Gastroesophageal sphincter (tissue), 4 donors: ENCODE results near the gene SH2B3. TPM values are rescaled to one million over a fixed set of nuclear protein-coding genes. Genes with fewer than 3 reads are reported as not detected.

Experiments used
- ATAC-seq: fragments of 150-250 bp; one replicate; pipeline ENCODE4 v1.9.1; 2016; ENCODE audit warnings: mild to moderate bottlenecking, moderate library complexity
- H3K27ac ChIP-seq, 4 donors: fragments of 200-600 bp; sonication (generic) in 3 of 4; 1 replicate in 3 of 4; 2 replicates in 1 of 4; pipeline ENCODE4 v1.5.1; 2016 to 2019
- H3K27me3 ChIP-seq: fragments of 200-600 bp; sonication (generic); one replicate; pipeline ENCODE4 v1.5.1; 2019
- H3K36me3 ChIP-seq, 2 donors: fragments of 200-600 bp; sonication (generic); one replicate each; pipeline ENCODE4 v1.5.1; 2019; ENCODE audit warnings: control low read depth in 1 of 2
- H3K4me1 ChIP-seq, 3 donors: fragments of 200-600 bp; sonication (generic); 1 replicate in 2 of 3; 2 replicates in 1 of 3; pipeline ENCODE4 v1.5.1; 2016 to 2019; ENCODE audit warnings: control low read depth in 2 of 3
- H3K4me3 ChIP-seq, 2 donors: fragments of 200-600 bp; sonication (generic); one replicate each; pipeline ENCODE4 v1.5.1; 2019; ENCODE audit warnings: mild to moderate bottlenecking in 1 of 2, moderate library complexity in 1 of 2
- H3K9me3 ChIP-seq, 3 donors: fragments of 200-600 bp; sonication (generic); one replicate each; pipeline ENCODE4 v1.5.1; 2017 to 2019; ENCODE audit warnings: control low read depth in 2 of 3
- EP300 ChIP-seq: sonication (generic); formaldehyde crosslinking; IDR thresholded peaks from one replicate; pipeline ENCODE4 v1.6.1; 2017; ENCODE audit warnings: antibody characterized with exemption, mild to moderate bottlenecking
- POLR2A ChIP-seq, 2 donors: fragments of 450-650 bp; IDR thresholded peaks; one replicate each; pipeline ENCODE4 v1.6.1; 2017; ENCODE audit warnings: antibody characterized with exemption in 2 of 2, mild to moderate bottlenecking in 2 of 2, moderate library complexity in 1 of 2
- POLR2AphosphoS5 ChIP-seq: sonication (generic); formaldehyde crosslinking; IDR thresholded peaks from one replicate; pipeline ENCODE4 v1.6.1; 2017; ENCODE audit warnings: antibody characterized with exemption
- WGBS, 2 donors: methylation state at CpG; one replicate each; pipeline ENCODE4 v1.1.5; 2018; ENCODE audit warnings: low coverage in 1 of 2; 5-methylcytosine and 5-hydroxymethylcytosine counted together
- total RNA-seq, 4 donors: library from RNA; depleted of rRNA; stranded (reverse); fragments of >200 nt; gene quantifications; one replicate each; pipeline ENCODE4 v1.1.0, GENCODE V29; 2016
- TF ChIP-seq, protein P1 (sequence below), 4 experiments: fragments of 200-600 bp in 2 of 4; fragments of 450-650 bp in 2 of 4; sonication (generic) in 1 of 4; IDR thresholded peaks; one replicate each; pipeline ENCODE4 v1.5.1; 2017 to 2019; ENCODE audit warnings: antibody characterized with exemption in 4 of 4, mild to moderate bottlenecking in 2 of 4, moderate library complexity in 2 of 4

The SH2B3 gene
- total RNA-seq, 4 donors from 2014 or later: 17.0 to 33.1 (median 23.3) TPM

- Histone ChIP-seq H3K36me3 (peaks cover 0 to 29% of the 10 kb centered on the region in 2 donors), H3K4me3 (no peak overlapping the region), H3K4me1 (peaks cover 0 to 93% (median 29%) of the 10 kb centered on the region in 3 donors), H3K27me3 (no peaks in the 10 kb centered on the region), H3K9me3 (no peaks in the 10 kb centered on the region), H3K27ac (peak overlapping the region in 3 of 4 donors; percentile 18 to 77 (median 51))
- WGBS, 2 donors: 40 to 83% methylated on average over 1 to 9 of the region's 9 CpGs
- ATAC-seq: no peak
- TF ChIP-seq POLR2AphosphoS5: peak; percentile 15
- TF ChIP-seq, protein P1, sequence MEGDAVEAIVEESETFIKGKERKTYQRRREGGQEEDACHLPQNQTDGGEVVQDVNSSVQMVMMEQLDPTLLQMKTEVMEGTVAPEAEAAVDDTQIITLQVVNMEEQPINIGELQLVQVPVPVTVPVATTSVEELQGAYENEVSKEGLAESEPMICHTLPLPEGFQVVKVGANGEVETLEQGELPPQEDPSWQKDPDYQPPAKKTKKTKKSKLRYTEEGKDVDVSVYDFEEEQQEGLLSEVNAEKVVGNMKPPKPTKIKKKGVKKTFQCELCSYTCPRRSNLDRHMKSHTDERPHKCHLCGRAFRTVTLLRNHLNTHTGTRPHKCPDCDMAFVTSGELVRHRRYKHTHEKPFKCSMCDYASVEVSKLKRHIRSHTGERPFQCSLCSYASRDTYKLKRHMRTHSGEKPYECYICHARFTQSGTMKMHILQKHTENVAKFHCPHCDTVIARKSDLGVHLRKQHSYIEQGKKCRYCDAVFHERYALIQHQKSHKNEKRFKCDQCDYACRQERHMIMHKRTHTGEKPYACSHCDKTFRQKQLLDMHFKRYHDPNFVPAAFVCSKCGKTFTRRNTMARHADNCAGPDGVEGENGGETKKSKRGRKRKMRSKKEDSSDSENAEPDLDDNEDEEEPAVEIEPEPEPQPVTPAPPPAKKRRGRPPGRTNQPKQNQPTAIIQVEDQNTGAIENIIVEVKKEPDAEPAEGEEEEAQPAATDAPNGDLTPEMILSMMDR (IDR thresholded peaks at IDR 0.05): no peak
These were observed 32.8 kb downstream of the SH2B3 start for GRCh38 chr12:111438481-111438880.

DNA sequence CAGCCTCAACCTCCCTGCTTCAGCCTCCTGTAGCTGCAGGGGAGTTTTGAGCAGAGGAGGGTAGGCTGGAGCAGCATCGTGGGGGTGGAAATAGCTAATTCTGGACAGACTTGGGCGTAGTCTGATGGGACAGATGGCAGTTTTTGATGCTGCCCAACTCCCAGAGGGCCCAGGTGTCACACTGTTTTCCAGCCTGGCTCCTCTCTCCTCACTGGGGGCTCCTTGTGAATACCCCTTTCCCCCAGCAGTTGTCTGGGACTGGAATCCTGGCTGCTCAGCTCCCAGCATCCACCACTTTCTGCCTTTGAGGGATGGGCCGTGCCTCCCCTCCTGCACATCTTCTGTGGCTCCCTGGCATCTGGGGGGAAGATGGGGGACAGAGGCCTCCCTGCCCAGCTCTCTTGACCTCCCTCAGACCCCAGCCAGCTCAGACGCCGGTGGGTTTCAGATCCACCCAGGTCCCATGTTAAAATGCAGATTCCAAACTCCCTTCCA, 34.0 kb downstream of the SH2B3 start:
- no peak for ATAC-seq
- H3K27ac ChIP-seq: peak overlapping the region in 3 of 4 donors; percentile 44 to 77 (median 52)
- peaks cover 0 to 87% (median 32%) of the 10 kb centered on the region in 3 donors for H3K4me1 ChIP-seq
- no peaks in the 10 kb centered on the region for H3K27me3 ChIP-seq
- no peaks in the 10 kb centered on the region for H3K9me3 ChIP-seq
- H3K36me3 ChIP-seq: peaks cover 0 to 41% of the 10 kb centered on the region in 2 donors
- no peak overlapping the region for H3K4me3 ChIP-seq
- TF ChIP-seq, protein P1 (IDR thresholded peaks at IDR 0.05): no peak
- no peak for TF ChIP-seq POLR2AphosphoS5
- no peak for TF ChIP-seq EP300
- no peak for TF ChIP-seq POLR2A (IDR thresholded peaks at IDR 0.05)
- whole genome bisulfite sequencing, 2 donors: 57% methylated on average over 4 of the region's 5 CpGs; no CpG with 5 or more reads in 1 of the 2 donors

DNA sequence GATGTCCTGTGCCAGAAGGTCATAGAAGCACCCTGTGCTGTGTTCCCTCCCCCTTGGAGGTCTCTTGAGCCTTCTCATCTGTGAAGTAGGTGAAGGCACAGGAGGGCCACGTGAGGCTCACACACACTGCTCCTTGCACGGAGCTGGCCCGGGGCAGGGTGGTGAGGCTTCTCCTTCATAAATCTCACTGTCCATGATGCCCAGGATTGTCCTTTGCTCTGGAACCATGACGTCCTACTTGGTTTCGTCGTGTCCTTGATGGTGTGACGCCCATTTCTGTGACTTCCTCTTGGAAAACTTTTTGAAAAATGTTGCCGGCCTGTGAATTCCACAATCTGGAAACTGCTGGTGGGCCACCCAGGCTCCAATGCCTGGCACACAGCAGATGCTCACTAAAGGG, 34.4 kb downstream of the SH2B3 start:
- Histone ChIP-seq H3K4me1 (peaks cover 0 to 87% (median 32%) of the 10 kb centered on the region in 3 donors), H3K36me3 (peaks cover 0 to 45% of the 10 kb centered on the region in 2 donors), H3K4me3 (no peak overlapping the region), H3K9me3 (no peaks in the 10 kb centered on the region), H3K27me3 (no peaks in the 10 kb centered on the region), H3K27ac (peak overlapping the region in 3 of 4 donors; percentile 44 to 77 (median 52))
- TF ChIP-seq POLR2A (IDR thresholded peaks at IDR 0.05) (no peak), POLR2AphosphoS5 (no peak), EP300 (no peak)
- TF ChIP-seq, protein P1 (IDR thresholded peaks at IDR 0.05): no peak
- 60 to 76% methylated on average over 3 to 8 of the region's 8 CpGs for WGBS, 2 donors
- ATAC-seq: no peak

DNA sequence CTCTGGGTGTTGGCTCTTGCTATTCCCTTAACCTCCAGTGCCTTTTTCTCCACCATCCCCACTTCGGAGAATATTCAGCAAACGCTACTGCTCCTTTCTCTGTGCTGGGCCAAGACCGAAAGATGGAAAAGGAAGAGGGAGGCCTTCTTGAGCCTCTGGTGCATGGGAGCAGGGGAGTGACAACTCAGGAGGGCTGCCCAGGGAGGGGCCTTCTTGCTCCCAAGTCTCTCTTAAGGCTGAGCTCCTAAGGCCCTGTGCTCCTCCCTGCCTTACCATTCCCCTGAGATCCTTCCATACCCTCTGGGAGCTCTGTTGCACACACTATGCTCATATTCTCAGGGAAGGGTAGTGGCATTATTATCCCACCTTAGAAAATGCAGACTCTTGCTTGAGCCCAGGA, 34.9 kb downstream of the SH2B3 start:
- no peaks in the 10 kb centered on the region for H3K9me3 ChIP-seq
- TF ChIP-seq POLR2A (IDR thresholded peaks at IDR 0.05) (no peak), POLR2AphosphoS5 (no peak), EP300 (no peak)
- TF ChIP-seq, protein P1 (IDR thresholded peaks at IDR 0.05): no peak
- ATAC-seq: no peak
- peaks cover 0 to 87% (median 32%) of the 10 kb centered on the region in 3 donors for H3K4me1 ChIP-seq
- WGBS, 2 donors: 72% methylated on average over 3 of the region's 3 CpGs; no CpG with 5 or more reads in 1 of the 2 donors
- peaks cover 0 to 50% of the 10 kb centered on the region in 2 donors for H3K36me3 ChIP-seq
- H3K27me3 ChIP-seq: no peaks in the 10 kb centered on the region
- H3K4me3 ChIP-seq: no peak overlapping the region
- peak overlapping the region in 3 of 4 donors; percentile 44 to 77 (median 52) for H3K27ac ChIP-seq
